ENCODE data around the gene PGBD2.
"Not testable (repeated sequence)": the region's sequence is repeated elsewhere in the genome, so short reads cannot be mapped to it uniquely, and the experiment has no call there.

The PGBD2 gene, protein sequence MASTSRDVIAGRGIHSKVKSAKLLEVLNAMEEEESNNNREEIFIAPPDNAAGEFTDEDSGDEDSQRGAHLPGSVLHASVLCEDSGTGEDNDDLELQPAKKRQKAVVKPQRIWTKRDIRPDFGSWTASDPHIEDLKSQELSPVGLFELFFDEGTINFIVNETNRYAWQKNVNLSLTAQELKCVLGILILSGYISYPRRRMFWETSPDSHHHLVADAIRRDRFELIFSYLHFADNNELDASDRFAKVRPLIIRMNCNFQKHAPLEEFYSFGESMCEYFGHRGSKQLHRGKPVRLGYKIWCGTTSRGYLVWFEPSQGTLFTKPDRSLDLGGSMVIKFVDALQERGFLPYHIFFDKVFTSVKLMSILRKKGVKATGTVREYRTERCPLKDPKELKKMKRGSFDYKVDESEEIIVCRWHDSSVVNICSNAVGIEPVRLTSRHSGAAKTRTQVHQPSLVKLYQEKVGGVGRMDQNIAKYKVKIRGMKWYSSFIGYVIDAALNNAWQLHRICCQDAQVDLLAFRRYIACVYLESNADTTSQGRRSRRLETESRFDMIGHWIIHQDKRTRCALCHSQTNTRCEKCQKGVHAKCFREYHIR

DNA sequence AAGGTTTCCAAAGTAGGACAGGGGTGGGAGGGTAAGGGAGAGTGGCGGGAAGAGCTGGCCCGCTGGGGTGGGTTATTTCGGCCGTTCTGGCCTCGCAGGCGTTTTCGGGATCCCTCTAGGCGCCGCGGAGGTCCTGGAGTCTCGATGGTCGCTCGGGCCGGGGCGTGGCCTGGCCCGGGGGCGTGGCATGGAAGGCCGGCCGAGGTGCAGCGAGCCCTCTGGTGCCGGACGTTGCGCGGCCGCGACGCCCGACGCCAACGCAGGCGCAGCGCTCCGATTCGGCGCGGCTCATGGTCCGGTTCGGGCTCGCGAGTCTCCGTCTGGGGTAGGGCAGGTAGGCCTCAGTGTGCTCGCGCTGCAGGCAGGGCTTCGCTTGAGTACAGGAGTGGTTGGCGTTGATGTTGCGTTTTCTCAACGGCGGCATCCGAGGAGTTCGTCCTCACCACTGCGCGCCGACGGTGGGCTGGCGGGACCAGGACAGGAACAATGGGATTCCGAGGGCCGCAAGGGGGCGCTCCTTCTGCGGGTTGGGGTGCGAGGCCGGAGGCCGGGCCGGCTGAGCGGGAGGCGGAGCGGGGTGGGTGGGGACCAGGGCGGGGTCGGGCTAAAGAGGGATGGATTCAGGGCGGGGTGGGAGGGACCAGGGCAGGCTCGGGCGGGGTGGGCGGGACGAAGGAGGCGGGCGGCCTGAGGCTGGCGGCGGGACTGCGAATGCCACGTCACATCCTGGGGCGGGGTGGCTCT, at the start of gene PGBD2:
Gene PGBD2 (plus strand): TSS at position 227 of the 744 bp plus-strand sequence. CDS start 7,628 bp downstream, outside the sequence.
- peak; percentile 94 for DNase-seq

GRCh38 chr1:248857201-248857600, 48.8 kb upstream of the PGBD2 start:
- DNase-seq: no peak

- no peak for DNase-seq
Observed at GRCh38 chr1:248857749-248858095, 48.3 kb upstream of the PGBD2 start.

GRCh38 chr1:248858096-248858890, 47.7 kb upstream of the PGBD2 start:
- DNase-seq: peak; percentile 23

- peak; percentile 97 for DNase-seq
Observed at GRCh38 chr1:248858891-248859889, 46.8 kb upstream of the PGBD2 start, which contains the start of gene ZNF692. ZNF692 (minus strand) TSS chr1:248859085; CDS start chr1:248858309, 776 bp downstream.

DNA sequence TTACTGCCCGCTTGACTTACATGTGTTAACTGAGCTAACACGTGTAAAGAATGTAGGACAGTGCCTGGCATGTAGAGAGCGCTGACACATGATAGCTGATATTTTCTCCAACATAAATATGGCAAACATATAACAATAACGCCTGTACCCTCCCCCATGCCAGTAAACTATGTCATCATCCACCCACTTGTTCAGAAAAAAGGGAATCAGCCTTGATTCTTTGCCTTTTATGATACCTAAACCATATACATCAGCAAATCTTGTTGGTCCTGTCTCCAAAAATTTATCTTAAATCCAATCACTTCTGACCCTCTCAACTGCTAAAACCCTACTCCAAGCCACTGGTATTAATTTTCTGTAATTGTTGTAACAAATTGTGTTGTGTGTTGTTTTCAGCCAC, 46.0 kb upstream of the PGBD2 start:
- no peak for DNase-seq

GRCh38 chr1:248861616-248862015, 44.4 kb upstream of the PGBD2 start:
- DNase-seq: no peak

- DNase-seq: no peak
Observed at GRCh38 chr1:248862695-248862997, 43.4 kb upstream of the PGBD2 start.

DNA sequence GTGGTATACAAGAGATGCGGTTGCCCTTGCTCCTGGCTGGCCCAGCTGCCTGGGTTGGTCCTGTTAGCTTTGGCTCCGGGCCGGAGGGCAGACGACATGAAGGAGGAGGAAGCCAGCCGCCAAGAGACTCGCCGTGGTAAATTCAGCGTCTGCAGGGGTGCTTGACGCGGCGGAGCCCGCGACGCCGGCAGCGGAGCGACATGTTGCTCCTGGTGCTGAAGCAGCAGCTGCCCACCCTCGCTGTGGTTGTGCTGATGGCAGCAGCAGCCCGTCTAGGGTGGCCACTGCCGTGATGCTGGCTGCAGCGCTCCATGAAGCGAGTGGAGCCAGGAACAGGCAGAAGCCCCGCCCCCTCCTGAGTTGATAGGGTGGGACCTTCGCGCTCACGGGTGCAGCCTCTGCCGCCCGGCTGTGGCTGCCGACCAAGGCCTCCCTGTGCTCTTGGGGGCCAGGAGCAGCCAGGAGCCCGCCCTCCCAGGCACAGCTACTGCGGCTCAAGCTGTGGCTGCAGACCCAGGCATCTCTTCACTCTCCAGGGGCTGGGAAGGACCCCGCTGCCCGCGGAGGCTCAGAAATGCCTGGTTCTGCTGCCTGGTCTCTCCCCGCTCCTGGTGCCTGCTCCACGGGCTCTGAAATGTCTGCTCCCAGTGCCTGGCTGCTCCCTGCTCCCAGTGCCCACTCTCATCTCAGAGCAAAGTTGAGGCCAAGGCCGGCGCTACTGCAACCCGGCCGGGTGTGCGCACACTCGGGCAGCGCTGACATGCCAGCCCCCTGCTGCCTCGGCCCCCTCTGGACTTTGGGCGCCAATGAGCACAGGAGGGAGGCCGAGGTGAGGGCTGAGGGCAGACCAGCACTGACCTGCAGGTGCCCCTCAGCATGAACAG, 42.8 kb upstream of the PGBD2 start:
- DNase-seq: peak; percentile 84

DNA sequence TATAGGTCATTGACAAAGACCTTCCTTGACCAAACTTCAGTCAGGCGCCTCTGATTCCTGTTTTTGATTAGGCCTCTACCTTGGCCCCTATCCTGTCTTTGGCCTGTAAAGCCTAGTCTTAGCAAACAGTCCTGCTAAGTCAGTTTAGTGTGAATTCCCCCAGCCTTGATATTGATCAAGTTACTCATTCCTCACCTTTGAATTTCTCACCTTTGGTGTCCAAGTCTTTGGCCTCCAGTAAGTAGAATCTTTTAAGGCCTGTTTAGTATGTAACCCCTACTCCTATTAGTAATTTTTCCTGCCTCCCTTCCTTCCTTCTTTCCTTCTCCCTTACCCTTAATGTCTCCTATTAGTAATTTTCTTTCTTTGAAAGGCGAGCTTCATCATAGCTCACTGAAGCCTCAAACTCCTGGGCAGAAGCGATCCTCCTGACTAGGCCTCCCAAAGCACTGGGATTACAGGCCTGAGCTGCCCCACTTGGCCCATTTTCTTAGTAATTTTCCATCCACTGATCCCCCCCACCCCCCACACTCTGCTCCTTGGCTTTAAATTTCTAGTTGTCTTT, 34.1 kb upstream of the PGBD2 start:
- no peak for DNase-seq

DNA sequence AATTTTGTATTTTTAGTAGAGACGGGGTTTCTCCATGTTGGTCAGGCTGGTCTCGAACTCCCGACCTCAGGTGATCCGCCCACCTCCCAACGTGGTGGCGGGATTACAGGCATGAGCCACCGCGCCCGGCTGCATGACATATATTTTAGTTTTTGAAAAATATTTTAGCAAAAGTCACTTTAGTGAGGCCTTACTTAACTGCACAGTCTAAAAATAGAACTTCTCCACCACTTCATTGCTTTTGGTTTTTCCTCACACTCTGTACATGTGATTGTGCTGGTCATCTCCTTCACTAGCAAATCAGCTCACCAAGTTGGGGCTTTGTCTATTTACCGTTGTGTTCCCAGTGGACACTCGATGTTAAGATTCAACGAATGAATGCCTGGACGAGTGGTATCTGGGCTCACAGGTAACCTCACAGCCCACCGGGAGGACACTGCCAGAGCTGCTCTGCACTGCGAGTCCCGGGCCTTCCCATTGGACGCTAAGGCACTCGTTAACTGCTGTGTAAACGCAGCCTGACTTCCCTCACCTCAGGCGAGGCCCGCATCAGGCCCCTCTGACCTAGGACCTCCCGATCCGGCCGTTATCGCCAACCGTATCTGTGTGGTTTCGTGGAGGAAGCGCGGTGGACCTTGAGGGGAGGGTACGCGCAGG, 33.2 kb upstream of the PGBD2 start:
- DNase-seq: peak; percentile 49

DNA sequence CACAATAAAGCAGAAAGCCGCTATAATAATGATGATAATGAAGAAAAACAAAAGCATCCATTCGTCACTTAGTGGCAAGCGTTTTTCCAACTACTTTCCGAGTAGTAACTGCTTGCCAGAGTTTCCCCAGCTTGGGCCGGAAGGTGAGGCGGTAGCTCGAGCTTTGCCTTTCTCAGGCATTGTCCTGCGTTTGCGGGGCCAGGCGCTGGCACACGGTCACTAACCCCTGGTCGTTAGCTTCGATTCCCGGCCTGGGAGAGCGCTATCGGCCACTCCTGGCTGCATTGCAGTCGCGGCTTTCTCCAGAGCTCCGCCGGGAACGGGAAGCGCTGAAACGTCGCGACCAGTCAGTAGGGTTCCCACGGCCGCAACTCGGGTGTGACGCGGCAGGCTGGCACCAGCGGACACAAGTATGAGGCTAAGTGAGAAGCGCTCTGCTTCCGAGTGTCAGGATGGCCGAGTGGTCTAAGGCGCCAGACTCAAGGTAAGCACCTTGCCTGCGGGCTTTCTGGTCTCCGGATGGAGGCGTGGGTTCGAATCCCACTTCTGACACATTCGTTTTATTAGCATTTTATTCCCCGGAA, 32.5 kb upstream of the PGBD2 start:
- DNase-seq: peak; percentile 94

- DNase-seq: peak; percentile 91
Observed at GRCh38 chr1:248873993-248874533, 32.0 kb upstream of the PGBD2 start.

- DNase-seq: no peak
Observed at GRCh38 chr1:248881261-248881660, 24.8 kb upstream of the PGBD2 start.

DNA sequence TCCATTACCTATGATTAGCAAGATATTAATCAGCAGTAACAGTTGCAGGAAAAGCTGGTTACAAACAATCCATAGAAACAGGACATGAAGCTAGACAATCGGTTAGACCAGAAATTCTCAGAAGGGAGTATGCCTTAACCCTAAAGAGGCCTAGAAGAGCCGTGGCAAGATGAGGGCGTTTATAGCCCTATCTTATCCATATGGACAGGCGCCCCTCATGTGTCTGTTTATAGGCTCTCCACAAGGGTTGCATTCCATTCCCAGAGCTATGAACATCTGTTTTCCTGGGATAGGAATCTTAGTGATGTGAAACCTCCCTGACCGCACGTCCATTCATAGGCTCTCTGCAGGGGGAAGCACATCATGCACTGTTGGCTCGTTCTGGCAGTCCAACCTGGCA, 23.6 kb upstream of the PGBD2 start:
- not testable (repeated sequence) for DNase-seq

DNA sequence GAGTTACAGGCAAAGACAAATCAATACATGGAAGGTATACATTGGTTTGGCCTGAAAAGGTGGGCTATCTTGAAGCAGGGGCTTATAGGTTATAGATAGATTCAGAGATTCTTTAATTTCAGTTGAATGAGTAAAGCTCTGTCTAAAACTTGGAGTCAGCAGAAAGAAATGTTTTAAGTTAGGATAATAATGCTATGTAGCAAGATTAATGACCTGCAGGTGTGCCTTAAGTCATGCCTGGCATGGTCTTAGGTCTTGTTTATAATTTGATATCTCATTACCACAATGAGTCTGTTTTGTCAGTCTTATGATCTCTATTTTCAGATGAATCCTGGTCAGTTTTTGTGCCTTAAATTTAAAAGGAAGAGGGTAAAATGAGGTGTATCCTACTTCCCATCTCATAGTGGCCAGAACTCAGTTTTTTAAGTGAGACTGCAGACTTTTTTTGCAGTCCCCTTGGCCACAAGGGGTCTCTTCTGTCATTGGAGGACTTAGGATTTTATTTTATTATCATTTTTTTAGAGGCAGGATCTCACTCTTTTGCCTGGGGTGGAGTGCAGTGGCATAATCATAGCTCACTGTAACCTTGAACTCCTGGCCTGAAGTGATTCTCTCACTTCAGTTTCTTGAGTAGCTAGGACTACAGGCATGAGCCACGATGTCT, 21.3 kb upstream of the PGBD2 start:
- no peak for DNase-seq

GRCh38 chr1:248885646-248886045, 20.4 kb upstream of the PGBD2 start:
- no peak for DNase-seq

DNA sequence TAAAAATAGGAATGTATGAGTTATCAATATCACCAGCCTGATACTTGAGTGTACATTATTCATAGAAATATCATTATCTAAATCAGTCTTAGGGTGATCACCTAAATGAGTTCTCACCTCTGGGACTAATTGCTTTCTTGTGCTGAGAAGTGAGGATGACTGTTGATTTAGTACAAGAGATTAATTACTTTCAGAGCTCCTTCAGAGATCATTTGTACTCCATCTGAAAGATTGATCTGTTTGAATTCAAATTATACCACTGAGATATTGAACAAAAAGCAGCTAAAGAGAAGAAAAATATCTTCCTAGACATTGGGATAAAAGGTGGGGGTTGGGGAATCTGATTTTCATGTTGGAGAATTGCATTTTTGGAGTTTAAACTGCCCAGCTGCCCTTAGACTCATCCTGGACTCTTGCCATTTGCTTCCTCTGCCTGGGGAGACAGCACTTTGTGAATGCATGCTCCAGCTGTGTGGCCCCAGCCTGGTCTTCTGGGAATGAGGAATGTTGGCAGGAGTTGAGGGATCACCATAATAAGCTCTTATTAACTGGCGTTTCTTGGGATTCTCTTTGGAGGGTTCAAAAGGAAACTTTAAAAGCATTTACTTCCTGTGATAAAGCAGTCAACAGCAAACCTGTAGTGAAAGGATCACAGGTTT, 19.7 kb upstream of the PGBD2 start:
- DNase-seq: no peak

Data from CD4-positive, alpha-beta T cell treated with Interleukin-10 for 1 hour (primary cell).